Neural cell (in vitro differentiated cells): Measurements from ENCODE around the gene SLC23A3.

Experiments
- EP300 ChIP-seq: fragments of 450-650 bp; conservative IDR thresholded peaks from 2 replicates; pipeline ENCODE4 v1.6.1; 2014; ENCODE audit warnings: antibody characterized with exemption, mild to moderate bottlenecking, moderate library complexity; ENCODE audit not compliant: poor library complexity, severe bottlenecking
- EZH2 ChIP-seq: fragments of 200-600, 300-800 bp; shearing (Covaris generic), sonication (generic); IDR thresholded peaks from 2 replicates; pipeline ENCODE4 v1.6.1; 2014; ENCODE audit warnings: antibody characterized with exemption, low read length, borderline replicate concordance, mild to moderate bottlenecking; ENCODE audit not compliant: insufficient read depth, poor library complexity, severe bottlenecking
- MXI1 ChIP-seq: fragments of 450-650 bp; conservative IDR thresholded peaks from 2 replicates; pipeline ENCODE4 v1.6.1; 2014; ENCODE audit warnings: antibody characterized with exemption, mild to moderate bottlenecking; ENCODE audit not compliant: poor library complexity, severe bottlenecking
- POLR2AphosphoS5 ChIP-seq: IDR thresholded peaks from 2 replicates; pipeline ENCODE4 v1.6.1; 2012
- TAF1 ChIP-seq: IDR thresholded peaks from 2 replicates; pipeline ENCODE4 v1.6.1; 2012; ENCODE audit warnings: low read depth
- TF ChIP-seq, protein P1 (sequence below): fragments of 450-650 bp; IDR thresholded peaks from 2 replicates; pipeline ENCODE4 v1.5.1; 2014; ENCODE audit warnings: antibody characterized with exemption, mild to moderate bottlenecking, moderate library complexity; ENCODE audit not compliant: poor library complexity, severe bottlenecking

DNA sequence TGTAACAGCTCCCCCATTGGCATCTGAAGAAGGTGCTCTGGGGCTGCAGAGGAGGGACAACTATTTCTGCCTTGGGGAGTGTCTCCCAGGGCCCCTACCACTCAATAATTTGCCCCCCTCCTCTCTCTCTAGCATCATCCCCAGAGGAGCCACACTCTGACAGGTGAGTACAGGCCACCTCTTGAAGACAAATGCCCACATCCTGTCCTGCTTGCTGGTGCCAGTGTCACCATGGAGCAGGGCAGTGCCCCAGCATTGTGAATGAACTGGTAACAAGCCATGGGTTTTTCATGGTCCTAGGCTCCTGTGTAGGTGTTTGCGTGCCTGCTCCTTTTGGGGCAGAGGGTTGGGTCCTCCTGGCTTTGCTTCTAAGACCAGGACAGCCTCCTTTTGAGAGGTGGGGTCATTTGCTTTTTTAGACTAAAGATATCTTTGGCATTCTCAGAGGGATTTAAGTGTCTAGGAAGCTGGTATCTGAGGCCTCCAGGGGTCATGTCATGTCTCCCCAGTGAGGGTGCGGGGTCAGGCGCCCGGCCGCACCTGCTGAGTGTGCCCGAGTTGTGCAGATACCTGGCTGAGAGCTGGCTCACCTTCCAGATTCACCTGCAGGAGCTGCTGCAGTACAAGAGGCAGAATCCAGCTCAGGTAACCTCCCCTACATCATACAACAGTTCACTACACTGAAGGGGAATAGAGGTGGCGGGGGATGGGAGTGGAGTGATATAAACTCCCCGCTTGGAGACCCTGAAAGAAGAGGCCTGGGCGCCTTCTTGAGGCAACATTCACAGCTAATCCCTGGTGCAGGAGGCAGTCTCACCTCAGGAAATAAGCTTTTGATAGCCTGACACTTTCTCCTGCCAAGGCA is 10.0 kb upstream of the SLC23A3 start:
- TF ChIP-seq, protein P1, sequence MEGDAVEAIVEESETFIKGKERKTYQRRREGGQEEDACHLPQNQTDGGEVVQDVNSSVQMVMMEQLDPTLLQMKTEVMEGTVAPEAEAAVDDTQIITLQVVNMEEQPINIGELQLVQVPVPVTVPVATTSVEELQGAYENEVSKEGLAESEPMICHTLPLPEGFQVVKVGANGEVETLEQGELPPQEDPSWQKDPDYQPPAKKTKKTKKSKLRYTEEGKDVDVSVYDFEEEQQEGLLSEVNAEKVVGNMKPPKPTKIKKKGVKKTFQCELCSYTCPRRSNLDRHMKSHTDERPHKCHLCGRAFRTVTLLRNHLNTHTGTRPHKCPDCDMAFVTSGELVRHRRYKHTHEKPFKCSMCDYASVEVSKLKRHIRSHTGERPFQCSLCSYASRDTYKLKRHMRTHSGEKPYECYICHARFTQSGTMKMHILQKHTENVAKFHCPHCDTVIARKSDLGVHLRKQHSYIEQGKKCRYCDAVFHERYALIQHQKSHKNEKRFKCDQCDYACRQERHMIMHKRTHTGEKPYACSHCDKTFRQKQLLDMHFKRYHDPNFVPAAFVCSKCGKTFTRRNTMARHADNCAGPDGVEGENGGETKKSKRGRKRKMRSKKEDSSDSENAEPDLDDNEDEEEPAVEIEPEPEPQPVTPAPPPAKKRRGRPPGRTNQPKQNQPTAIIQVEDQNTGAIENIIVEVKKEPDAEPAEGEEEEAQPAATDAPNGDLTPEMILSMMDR, result no peak
- TF ChIP-seq EP300 (no peak), EZH2 (no peak), POLR2AphosphoS5 (no peak), MXI1 (no peak), TAF1 (no peak)
